Kidney capillary endothelial cell (primary cell): Measurements from ENCODE around the gene ABCC6.
"Not testable (repeated sequence)": the region's sequence is repeated elsewhere in the genome, so short reads cannot be mapped to it uniquely, and the experiment has no call there.

ENCODE experiments used
- DNase-seq: peaks from one replicate; pipeline ENCODE4 v3.0.0-alpha.2; 2018; ENCODE audit warnings: low spot score

The ABCC6 gene

GRCh38 chr16:16222850-16223661 lies at the start of gene ABCC6:
Gene ABCC6 (minus strand): TSS chr16:16223494. CDS start chr16:16223434, 60 bp downstream.
- DNase-seq = not testable (repeated sequence)

- not testable (repeated sequence) for DNase-seq
Observed at GRCh38 chr16:16272573-16273221, 49.4 kb upstream of the ABCC6 start.

GRCh38 chr16:16271658-16272057 lies 48.4 kb upstream of the ABCC6 start:
- not testable (repeated sequence) for DNase-seq

- not testable (repeated sequence) for DNase-seq
Observed at GRCh38 chr16:16268185-16268808, 45.0 kb upstream of the ABCC6 start.

GRCh38 chr16:16267708-16268107 lies 44.4 kb upstream of the ABCC6 start:
- DNase-seq = not testable (repeated sequence)

GRCh38 chr16:16265044-16265443 lies 41.8 kb upstream of the ABCC6 start:
- not testable (repeated sequence) for DNase-seq

GRCh38 chr16:16263947-16264346 lies 40.7 kb upstream of the ABCC6 start:
- DNase-seq = not testable (repeated sequence)

GRCh38 chr16:16262954-16263555 lies 39.8 kb upstream of the ABCC6 start:
- not testable (repeated sequence) for DNase-seq

- DNase-seq = not testable (repeated sequence)
Observed at GRCh38 chr16:16259971-16260370, 36.7 kb upstream of the ABCC6 start.

- not testable (repeated sequence) for DNase-seq
Observed at GRCh38 chr16:16258822-16259221, 35.5 kb upstream of the ABCC6 start.

- not testable (repeated sequence) for DNase-seq
Observed at GRCh38 chr16:16257301-16257923, 34.1 kb upstream of the ABCC6 start.

- not testable (repeated sequence) for DNase-seq
Observed at GRCh38 chr16:16252377-16252776, 29.1 kb upstream of the ABCC6 start.

- DNase-seq = not testable (repeated sequence)
Observed at GRCh38 chr16:16249621-16250330, 26.5 kb upstream of the ABCC6 start.

GRCh38 chr16:16247439-16247838 lies 24.1 kb upstream of the ABCC6 start:
- DNase-seq = not testable (repeated sequence)

- not testable (repeated sequence) for DNase-seq
Observed at GRCh38 chr16:16246578-16247262, 23.4 kb upstream of the ABCC6 start.

GRCh38 chr16:16243886-16244285 lies 20.6 kb upstream of the ABCC6 start:
- not testable (repeated sequence) for DNase-seq

- DNase-seq = not testable (repeated sequence)
Observed at GRCh38 chr16:16240667-16241066, 17.4 kb upstream of the ABCC6 start.

GRCh38 chr16:16237738-16238137 lies 14.4 kb upstream of the ABCC6 start:
- not testable (repeated sequence) for DNase-seq

GRCh38 chr16:16237071-16237470 lies 13.8 kb upstream of the ABCC6 start:
- DNase-seq = not testable (repeated sequence)

- not testable (repeated sequence) for DNase-seq
Observed at GRCh38 chr16:16232692-16233061, 9.4 kb upstream of the ABCC6 start.
